GM21447 (cell line): ENCODE measurements around the gene CCT8.
"Not testable (repeated sequence)": the region's sequence is repeated elsewhere in the genome, so short reads cannot be mapped to it uniquely, and the experiment has no call there.

Source experiments
- ATAC-seq: cut with Tn5 transposase; IDR thresholded peaks from one replicate; pipeline ENCODE4 v1.9.1; 2021; ENCODE audit not compliant: unreplicated experiment

The CCT8 gene

DNA sequence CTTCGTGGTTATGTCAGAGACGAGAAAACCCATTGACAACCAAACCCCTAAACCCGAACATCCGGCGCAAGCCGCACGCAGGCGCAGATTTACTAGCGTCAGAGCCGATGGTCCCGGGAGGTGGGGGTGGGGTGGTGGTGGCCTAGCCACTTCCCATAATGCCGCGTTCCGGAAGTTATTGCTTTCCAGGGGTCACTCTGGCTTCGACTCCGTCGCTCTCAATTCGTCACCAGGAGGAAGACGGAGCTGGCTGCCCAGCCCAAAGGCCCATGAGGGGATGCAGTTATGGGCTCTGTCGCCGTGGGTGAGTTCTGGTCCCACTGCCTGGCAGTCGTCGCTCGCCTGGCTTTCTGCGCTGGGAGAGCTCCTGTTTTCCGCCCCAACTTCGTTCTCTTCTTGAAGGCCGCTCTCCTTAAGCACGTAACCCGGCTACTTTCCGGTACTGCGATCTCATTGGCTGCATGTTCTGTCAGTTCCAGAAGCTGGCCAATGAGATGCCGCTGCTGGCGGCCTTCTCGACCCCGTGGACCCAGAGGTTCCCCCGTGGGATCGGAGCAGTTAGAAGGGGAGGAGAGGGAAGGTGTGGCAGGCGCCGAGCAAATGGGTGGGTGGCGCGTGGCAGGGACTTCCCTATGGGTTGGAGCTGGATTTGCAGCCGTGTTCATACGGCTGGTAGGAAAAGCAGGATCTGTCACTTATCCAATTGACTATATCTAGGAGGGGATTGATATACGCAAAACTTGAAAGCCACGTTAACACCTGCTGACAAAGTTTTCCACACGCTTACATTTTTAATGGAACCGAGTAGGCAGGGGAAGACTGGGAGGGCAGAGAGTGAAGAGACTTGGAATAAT, 48.7 kb downstream of the CCT8 start, which contains the start of gene USP16:
Gene USP16, plus strand, starts transcription at position 195 of the 854 bp plus-strand sequence. CDS start 3,246 bp downstream, outside the sequence.
- ATAC-seq, result peak; percentile 95

DNA sequence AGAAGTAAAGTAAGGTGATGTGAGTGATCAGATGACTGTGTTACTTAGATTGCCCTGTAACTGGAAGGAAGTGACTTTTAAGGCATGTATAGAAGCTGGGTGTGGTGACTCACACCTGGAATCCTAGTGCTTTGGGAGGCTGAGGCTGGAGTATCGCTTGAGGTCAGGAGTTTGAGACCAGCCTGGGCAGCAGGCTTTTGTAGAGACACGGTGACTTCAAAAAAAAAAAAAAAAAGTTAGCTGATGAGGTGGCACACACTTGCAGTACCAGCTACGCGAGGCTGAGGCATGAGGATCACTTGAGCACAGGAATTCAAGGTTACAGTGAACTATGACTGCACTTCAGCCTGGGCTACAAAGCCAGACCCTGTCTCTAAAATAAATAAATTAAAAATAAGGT, 51.3 kb downstream of the CCT8 start:
- no peak for ATAC-seq

DNA sequence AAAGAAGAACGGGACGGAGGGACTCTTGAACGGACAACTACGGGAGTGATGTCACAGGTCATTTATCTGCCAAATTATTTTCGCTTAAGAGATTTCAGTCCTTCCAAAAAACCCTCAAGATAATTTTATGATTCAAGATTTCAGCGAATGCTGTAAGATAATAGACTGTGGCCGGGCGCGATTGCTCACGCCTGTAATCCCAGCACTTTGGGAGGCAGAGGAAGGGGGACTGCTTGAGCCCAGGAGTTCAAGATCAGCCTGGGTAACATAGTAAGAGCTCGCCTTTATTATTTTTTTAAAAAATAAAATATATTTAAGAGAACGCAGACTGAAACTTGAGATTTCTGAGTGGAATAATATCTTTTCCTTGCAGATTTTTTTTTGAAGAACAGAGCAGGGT, 54.9 kb downstream of the CCT8 start:
- peak; percentile 12 for ATAC-seq

DNA sequence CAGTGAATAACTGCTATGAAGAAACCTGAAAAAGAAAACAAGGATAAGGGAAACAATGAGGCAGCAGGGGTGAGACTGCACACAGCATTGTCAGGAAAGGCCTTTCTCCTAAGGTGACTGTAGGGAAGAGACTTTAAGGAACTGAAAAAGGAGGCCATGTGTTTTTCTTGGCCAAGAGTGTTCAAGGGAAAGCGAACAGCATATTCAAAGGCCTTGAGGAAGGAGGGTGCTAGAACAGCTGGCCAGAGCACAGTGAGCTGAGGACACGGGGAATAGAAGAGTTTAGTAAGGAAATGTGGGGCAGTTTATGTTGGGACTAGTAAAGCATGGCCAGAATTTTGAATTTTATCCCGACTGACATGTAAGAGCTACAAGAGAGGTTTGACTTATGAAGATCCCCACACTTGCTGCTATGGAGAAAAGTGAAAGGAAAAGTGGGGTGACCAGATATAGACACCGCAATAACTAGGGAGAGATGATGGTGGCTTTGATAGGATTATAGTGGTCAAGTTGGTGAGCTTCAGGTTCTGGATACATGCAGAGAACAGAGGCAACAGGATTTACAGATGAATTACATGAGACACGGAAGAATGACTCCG, 55.7 kb downstream of the CCT8 start:
- no peak for ATAC-seq

DNA sequence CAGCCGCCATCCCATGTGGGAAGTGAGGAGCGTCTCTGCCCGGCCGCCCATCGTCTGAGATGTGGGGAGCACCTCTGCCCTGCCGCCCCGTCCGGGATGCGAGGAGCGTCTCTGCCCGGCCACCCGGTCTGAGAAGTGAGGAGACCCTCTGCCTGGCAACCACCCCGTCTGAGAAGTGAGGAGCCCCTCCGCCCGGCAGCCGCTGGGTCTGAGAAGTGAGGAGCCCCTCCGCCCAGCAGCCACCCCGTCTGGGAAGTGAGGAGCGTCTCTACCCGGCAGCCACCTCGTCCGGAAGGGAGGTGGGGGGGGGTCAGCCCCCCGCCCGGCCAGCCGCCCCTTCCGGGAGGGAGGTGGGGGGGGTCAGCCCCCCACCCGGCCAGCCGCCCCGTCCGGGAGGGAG, 62.2 kb downstream of the CCT8 start:
- ATAC-seq, result not testable (repeated sequence)

DNA sequence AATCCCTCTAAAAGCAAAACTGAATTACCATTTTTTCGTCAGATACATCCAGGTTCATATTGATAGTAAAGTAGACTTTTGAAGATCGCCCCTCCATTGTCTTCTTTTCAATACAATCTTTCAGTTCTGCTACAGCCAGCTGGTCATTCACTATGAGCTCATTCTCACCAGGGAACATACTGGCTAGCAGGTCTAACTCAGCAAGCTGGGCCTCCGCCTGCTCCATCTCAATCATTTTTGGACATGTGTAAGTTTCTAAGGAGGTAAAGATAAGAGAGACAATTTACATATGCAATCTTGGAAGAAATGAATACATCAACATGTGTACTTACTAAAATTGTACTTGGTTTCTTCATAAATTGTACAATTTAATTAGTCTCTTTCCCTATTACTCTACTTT, 65.1 kb downstream of the CCT8 start:
- ATAC-seq, result no peak

DNA sequence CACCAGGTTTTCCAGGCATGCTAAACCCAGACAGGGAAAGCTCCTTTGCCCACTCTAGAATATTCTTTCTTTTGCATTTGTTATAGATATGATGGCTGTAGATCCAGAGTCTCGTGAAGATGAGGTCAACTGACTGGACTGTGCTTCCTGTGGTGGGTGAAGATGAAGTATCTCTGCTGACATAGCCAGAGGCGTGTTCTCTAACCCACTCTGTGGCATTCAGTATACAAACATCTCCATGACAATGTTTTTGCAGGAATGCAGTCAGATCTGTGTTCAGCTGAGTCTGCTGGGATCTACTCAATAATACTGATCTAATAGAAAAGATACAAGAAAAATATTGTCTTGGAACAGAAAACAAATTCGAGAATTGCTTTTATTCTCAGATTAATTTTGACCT, 65.6 kb downstream of the CCT8 start:
- no peak for ATAC-seq

DNA sequence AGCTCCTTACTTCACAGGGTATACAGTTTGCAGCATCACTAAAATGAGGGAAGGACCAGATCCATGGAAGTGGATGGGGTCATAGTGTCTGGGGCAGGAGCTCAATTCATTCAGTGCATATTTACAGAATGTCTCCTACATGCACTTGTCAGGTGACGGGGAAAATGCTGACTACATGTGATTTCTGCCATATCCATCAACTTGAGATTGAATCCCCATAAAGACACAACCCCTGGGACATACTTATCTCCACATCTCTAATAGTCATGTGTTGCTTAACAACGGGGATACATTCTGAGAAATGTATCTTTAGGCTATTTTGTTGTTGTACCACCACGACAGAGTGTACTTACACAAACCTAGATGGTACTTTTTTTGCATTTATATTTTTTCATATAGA, 66.3 kb downstream of the CCT8 start:
- no peak for ATAC-seq
